Hepatocyte (in vitro differentiated cells): Measurements from ENCODE around the gene HOXB3. TPM values are rescaled to one million over a fixed set of nuclear protein-coding genes. Genes with fewer than 3 reads are reported as not detected.
A peak's percentile ranks its signal among the peaks of the same experiment; 100 is the strongest.

Experiments
- DNase-seq: peaks from one replicate; pipeline ENCODE4 v3.0.0-alpha.2; 2016; ENCODE audit warnings: low spot score
- H2AFZ ChIP-seq: fragments of 200-600 bp; sonication (generic); 2 replicates; pipeline ENCODE4 v1.6.0; 2016; ENCODE audit warnings: antibody characterized with exemption, mild to moderate bottlenecking
- H3K27ac ChIP-seq: fragments of 200-600 bp; sonication (generic); 2 replicates; pipeline ENCODE4 v1.5.1; 2016; ENCODE audit warnings: mild to moderate bottlenecking
- H3K27me3 ChIP-seq: fragments of 200-600 bp; sonication (generic); 2 replicates; pipeline ENCODE4 v1.6.1; 2016
- H3K36me3 ChIP-seq: fragments of 200-600 bp; sonication (generic); replicated peaks from 2 replicates; pipeline ENCODE4 v1.5.1; 2016; ENCODE audit warnings: low read depth; ENCODE audit not compliant: insufficient read depth
- H3K4me1 ChIP-seq: fragments of 200-600 bp; sonication (generic); 2 replicates; pipeline ENCODE4 v1.5.1; 2016; ENCODE audit warnings: mild to moderate bottlenecking, moderate library complexity; ENCODE audit not compliant: insufficient read depth
- H3K4me2 ChIP-seq: fragments of 200-600 bp; sonication (generic); 2 replicates; pipeline ENCODE4 v1.6.0; 2016
- H3K4me3 ChIP-seq: fragments of 200-600 bp; sonication (generic); 2 replicates; pipeline ENCODE4 v1.5.1; 2016; ENCODE audit warnings: mild to moderate bottlenecking
- H3K79me2 ChIP-seq: fragments of 200-600 bp; sonication (generic); 2 replicates; pipeline ENCODE4 v1.6.0; 2017; ENCODE audit warnings: mild to moderate bottlenecking
- H3K9me2 ChIP-seq: fragments of 200-600 bp; sonication (generic); replicated peaks from 2 replicates; pipeline ENCODE4 v1.6.0; 2017; ENCODE audit warnings: mild to moderate bottlenecking; ENCODE audit not compliant: insufficient read depth
- H3K9me3 ChIP-seq: fragments of 200-600 bp; sonication (generic); 2 replicates; pipeline ENCODE4 v1.5.1; 2016; ENCODE audit warnings: low read depth, mild to moderate bottlenecking
- H4K20me1 ChIP-seq: fragments of 200-600 bp; sonication (generic); 2 replicates; pipeline ENCODE4 v1.6.0; 2016; ENCODE audit warnings: mild to moderate bottlenecking; ENCODE audit not compliant: insufficient read depth, poor library complexity, severe bottlenecking
- CTCF ChIP-seq: fragments of 200-600 bp; sonication (generic); IDR thresholded peaks from 2 replicates; pipeline ENCODE4 v1.5.1; 2016; ENCODE audit warnings: antibody characterized with exemption, mild to moderate bottlenecking; ENCODE audit not compliant: poor library complexity
- EZH2 ChIP-seq: fragments of 200-600 bp; sonication (generic); IDR thresholded peaks from 2 replicates; pipeline ENCODE4 v1.6.1; 2016; ENCODE audit warnings: antibody characterized with exemption, mild to moderate bottlenecking, borderline replicate concordance
- EZH2phosphoT487 ChIP-seq: fragments of 200-600 bp; sonication (generic); IDR thresholded peaks from one replicate; pipeline ENCODE4 v1.6.1; 2018; ENCODE audit warnings: antibody characterized with exemption, mild to moderate bottlenecking, low read depth, moderate library complexity; ENCODE audit not compliant: unreplicated experiment, severe bottlenecking
- WGBS: methylation state at CpG from one replicate; pipeline ENCODE4 v1.1.6; 2016; ENCODE audit warnings: low lambda C conversion rate; ENCODE audit errors: missing lambda C conversion rate; 5-methylcytosine and 5-hydroxymethylcytosine counted together
- polyA plus RNA-seq: library from polyadenylated mRNA; unstranded; fragments of >200 nt; fragmentation: Nextera tagmentation; extraction: Ambion mirVana; gene quantifications from 2 replicates; pipeline ENCODE4 v1.2.1, GENCODE V29; 2016
- total RNA-seq: library from RNA; depleted of rRNA; stranded (reverse); fragments of >200 nt; gene quantifications from 2 replicates; pipeline ENCODE4 v1.2.3, GENCODE V29; 2014

HOXB3 gene
- total RNA-seq (1.8 and 5.9 TPM in 2 replicates), polyA plus RNA-seq (1.8 and 4.0 TPM in 2 replicates)

GRCh38 chr17:48589831-48590606, at the start of gene HOXB3:
Gene HOXB3 (minus strand): TSS chr17:48590241. CDS start chr17:48552474, 37,767 bp downstream.
- TF ChIP-seq CTCF (no peak), EZH2 (peak; percentile 41), EZH2phosphoT487 (peak; percentile 45)
- Histone ChIP-seq H3K4me3 (no peak within 1 kb of the TSS), H3K9me3 (no peaks in the 10 kb centered on the region), H3K27me3 (peaks cover 93% of the 10 kb centered on the region), H3K36me3 (no peaks in the 10 kb centered on the region), H4K20me1 (no peaks in the 10 kb centered on the region), H2AFZ (peak within 1 kb of the TSS; percentile 1), H3K9me2 (no peaks in the 10 kb centered on the region), H3K27ac (peak within 1 kb of the TSS; percentile 30), H3K4me2 (peak within 1 kb of the TSS; percentile 93), H3K4me1 (no peaks in the 10 kb centered on the region), H3K79me2 (peaks cover 13% of the 10 kb centered on the region)
- no peak for DNase-seq
- WGBS = 18% methylated on average over 23 of the region's 23 CpGs

- no peak for DNase-seq
Measured at GRCh38 chr17:48639136-48639535, 49.1 kb upstream of the HOXB3 start.

GRCh38 chr17:48637323-48638260, 47.6 kb upstream of the HOXB3 start:
- peaks cover 98% of the 10 kb centered on the region for H3K27me3 ChIP-seq
- no peaks in the 10 kb centered on the region for H4K20me1 ChIP-seq
- no peak overlapping the region for H3K4me3 ChIP-seq
- no peak overlapping the region for H2AFZ ChIP-seq
- no peaks in the 10 kb centered on the region for H3K4me1 ChIP-seq
- no peaks in the 10 kb centered on the region for H3K79me2 ChIP-seq
- H3K9me3 ChIP-seq = no peaks in the 10 kb centered on the region
- 53% methylated on average over 18 of the region's 18 CpGs for WGBS
- no peaks in the 10 kb centered on the region for H3K9me2 ChIP-seq
- H3K27ac ChIP-seq = no peak overlapping the region
- TF ChIP-seq EZH2phosphoT487 (no peak), CTCF (no peak), EZH2 (no peak)
- no peak overlapping the region for H3K4me2 ChIP-seq
- no peak for DNase-seq
- no peaks in the 10 kb centered on the region for H3K36me3 ChIP-seq

More at GRCh38 chr17:48639136-48639535, 49.1 kb upstream of the HOXB3 start:
- WGBS = 46% methylated on average over 5 of the region's 5 CpGs
- Histone ChIP-seq H3K36me3 (no peaks in the 10 kb centered on the region), H4K20me1 (no peaks in the 10 kb centered on the region), H3K4me1 (no peaks in the 10 kb centered on the region), H3K27me3 (peaks cover 98% of the 10 kb centered on the region), H2AFZ (no peak overlapping the region), H3K9me3 (no peaks in the 10 kb centered on the region), H3K9me2 (no peaks in the 10 kb centered on the region), H3K4me2 (no peak overlapping the region), H3K79me2 (no peaks in the 10 kb centered on the region), H3K4me3 (no peak overlapping the region), H3K27ac (no peak overlapping the region)
- no peak for TF ChIP-seq EZH2phosphoT487
- TF ChIP-seq EZH2 = peak; percentile 41
